HG02981 (cell line): Measurements from ENCODE around the gene MX1.

Experiments
- ATAC-seq: cut with Tn5 transposase; IDR thresholded peaks from one replicate; pipeline ENCODE4 v1.9.1; 2021; ENCODE audit warnings: mild to moderate bottlenecking, moderate library complexity; ENCODE audit not compliant: unreplicated experiment

MX1 gene

GRCh38 chr21:41458559-41458958 lies 32.5 kb downstream of the MX1 start:
- ATAC-seq: no peak

GRCh38 chr21:41459884-41460534 lies 34.0 kb downstream of the MX1 start:
- ATAC-seq: no peak

DNA sequence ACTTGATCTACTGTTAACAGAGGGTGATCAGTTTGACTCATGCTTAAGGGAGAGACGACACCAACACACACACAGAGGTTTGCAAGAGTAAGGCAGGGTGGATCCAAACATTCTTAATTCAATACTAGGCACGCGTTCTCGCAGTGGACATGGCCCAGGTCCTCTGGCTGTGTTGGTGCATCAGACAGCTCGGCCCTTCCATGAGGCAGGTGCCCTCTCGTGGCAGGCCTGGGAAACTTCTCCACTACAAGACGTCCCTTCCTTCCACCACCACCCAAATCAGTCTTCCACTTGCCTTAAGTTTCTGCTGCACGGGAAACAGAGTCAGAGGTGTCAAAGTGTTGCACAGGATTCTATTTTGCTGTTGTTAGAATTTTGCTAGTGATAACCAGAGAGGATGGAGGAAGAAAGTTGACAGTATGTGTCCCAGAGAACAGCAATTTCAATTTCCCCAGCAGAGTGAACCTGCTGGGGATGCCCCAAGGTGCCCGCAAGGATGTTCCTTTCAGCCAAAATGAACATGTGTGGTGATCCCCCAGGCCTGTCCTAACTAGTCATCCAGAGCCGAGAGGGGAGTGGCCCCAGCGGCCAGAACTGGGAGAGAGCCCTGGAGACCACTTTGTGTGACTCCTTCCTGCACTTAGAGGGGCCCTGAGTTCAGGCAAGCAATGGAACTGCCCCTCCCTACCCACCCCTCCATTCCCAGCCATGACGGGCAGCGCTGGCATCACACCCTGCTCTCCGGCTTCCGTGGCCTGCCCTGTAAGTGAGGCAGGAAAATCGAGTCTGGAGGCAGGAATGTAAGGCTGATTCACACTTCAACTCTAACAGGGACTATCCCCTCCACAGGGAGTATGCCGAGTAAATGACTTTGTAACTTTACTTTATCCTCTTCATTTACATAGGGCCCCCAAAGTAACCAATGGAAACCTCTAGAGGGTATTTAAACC lies 34.8 kb downstream of the MX1 start:
- ATAC-seq: no peak

GRCh38 chr21:41465176-41465781 lies 39.2 kb downstream of the MX1 start:
- ATAC-seq: no peak

- ATAC-seq: no peak
Measured at GRCh38 chr21:41466024-41466820, 40.2 kb downstream of the MX1 start.

DNA sequence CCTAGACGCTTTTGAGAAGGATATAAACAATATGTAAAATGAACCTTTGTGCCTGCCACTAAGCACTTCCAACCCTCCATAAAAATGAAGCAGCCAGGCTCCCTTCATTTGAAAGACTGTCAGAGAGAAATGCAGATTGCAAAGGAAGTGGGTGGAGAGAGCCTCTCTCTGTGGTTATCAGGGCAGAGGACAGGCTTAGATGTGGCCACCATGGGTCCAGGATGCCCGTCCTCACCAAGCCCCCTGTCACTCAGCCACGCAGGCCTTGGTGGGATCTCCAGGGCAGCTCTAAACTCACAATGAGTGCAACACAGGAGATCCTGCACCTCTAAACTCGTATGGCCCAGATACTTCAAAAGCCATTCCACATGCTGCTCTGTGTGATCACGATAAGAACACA lies 44.0 kb downstream of the MX1 start:
- ATAC-seq: no peak

DNA sequence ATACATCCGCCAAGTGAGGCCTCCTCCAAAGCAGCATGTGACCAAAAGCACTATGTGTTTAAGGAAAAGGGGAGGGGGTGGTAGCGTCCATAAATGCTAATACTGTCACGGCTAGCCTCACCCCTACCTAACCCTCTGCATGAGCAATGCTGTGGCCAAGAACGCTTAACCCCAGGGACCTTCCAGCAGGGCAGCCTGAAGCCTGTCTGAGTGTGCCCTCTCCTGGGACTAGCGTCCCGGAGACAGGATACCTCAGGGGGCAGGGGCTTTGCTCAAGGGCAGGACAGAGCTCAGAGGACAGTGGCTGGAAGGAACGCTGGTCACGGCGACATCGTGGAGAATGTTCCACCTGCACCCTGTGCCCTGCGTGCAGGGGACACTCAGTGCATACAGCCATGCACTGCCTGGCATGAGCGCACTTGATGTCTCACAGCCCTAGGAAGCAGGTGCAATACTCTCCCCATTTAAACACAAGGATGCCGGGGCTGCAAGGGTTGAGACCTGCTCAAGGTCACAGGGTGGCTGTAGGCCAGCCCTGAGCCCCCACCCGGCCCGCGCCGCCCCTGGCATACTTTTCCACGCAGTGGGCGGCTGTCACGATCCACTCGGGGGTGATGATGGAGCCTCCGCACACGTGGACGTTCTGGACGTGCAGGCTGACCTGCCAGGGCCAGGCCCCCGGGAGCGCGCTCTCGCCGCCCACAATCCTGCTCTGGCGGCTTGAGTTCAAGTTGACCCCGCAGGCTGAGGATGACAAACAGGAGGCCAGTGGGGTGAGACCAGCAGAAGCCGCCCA lies 46.9 kb downstream of the MX1 start:
- no peak for ATAC-seq

DNA sequence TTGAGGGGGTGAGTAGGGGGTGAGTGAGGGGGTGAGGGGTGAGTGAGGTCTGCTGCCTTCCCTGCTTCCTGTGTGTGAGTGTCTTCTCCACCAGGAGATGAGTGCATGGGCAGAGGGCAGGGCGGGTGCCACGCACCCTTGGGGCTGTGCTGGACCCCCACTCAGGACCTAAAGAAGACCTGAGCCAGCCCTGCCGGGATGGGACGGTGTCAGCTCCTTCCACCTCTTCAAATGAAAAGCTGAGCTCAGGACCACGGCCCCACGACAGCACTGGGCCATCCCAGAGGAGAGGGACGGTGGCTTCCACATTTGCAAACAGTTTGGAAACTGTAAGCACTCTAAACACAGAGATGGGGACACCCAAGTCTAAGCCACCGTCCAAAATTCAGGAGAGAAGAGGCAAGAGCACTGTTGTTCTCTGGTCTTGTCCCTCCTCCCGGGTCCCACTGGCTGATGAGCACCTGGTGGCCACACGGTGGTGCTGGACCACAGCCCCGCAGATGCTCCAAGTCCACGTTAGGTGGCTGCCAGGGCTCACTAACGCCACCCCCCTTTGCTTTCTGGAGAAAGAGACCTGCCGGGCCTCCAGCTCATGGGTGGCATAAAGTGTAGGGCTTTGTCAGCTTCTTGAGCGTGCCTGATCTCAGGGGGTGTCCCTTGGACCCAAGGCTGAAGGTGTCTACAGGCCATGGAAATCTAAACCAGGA lies 49.8 kb downstream of the MX1 start:
- ATAC-seq: no peak

DNA sequence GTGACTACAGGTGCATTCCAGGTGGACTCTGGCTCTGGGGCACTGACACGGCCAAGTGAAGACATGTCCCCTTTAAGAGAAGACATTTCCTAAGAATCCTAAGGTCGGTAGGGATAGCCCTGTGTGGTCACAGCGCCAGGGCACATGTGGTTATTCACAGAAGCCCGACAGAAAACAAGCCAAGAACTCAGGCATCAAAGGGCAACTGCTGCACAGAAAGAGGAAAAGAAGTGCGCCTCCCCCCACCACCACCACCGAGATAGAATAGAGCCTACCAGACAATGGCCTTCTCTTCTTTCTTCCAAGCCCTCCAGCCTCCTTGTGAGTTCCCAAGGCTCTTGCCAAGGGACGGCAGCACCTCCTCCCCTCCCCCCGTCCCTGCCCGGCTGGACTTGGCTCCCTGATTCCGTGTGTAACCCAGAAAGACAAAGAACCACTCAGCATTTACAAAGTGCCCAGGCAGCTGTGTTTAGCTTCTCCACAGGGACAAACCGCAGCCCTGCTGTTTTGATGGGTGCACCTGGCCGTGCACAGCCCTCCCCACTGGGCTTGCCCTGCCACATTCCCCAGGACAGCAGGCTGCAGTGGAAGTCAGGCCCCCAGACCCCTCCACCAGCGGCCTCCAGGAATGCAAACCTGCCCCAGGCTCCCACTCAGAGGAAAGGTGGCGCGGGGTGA lies 51.7 kb downstream of the MX1 start:
- no peak for ATAC-seq

- ATAC-seq: no peak
Measured at GRCh38 chr21:41478319-41479177, 52.5 kb downstream of the MX1 start.

GRCh38 chr21:41479686-41480085 lies 53.6 kb downstream of the MX1 start:
- ATAC-seq: no peak

- ATAC-seq: no peak
Measured at GRCh38 chr21:41480086-41480690, 54.1 kb downstream of the MX1 start.

DNA sequence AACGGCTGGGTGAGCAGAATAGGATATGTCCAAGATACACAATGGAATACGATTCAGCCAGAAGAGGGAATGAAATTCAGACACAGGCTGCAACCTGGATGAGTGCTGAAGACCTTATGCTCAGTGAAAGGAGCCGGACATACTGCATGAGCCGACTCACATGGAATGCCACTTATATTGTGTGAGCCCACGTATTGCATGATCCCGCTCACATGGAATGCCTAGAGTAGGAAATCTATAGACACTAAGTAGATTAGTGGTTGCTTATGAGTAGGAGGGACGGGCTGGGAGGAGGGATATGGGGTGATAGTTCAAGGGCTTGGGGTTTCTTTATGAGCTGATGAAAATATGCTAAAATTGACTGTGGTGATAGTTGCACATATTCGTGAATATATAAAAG lies 55.2 kb downstream of the MX1 start:
- ATAC-seq: no peak

DNA sequence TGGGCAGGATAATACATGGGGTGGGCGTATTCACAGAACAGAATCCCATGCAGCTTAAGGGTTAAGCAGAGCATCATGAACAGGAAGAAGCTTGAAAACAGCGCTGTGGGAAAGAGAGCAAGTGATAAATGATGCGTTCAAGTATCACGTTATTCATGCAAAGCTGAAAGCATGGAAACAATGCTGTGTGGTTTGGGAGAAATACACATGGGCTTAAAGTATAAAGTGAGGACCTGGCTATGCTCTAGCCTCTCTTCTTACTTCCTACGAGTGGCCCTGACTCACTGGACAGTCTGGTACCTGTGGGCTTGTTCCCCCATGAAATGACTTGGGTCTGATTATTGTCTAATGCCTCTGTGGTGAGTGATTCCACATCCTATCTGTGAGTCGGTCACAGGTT lies 56.3 kb downstream of the MX1 start:
- no peak for ATAC-seq

DNA sequence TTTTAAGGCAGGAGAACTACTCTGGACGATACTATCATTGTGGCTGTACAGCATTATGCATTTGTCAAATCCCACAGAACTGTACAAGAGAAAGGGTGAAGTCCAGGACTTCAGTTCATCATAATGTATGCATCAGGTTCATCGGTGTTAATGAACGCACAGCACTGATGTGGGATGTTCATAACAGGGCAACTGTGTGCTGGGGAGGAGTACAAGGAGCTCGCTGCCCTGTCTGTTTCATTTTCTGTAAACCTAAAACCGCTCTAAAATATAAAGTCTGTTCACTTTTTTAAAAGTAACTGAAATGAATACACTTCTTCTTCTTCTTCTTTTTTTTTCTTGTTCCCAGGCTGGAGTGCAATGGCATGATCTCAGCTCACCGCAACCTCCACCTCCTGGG lies 56.9 kb downstream of the MX1 start:
- no peak for ATAC-seq

GRCh38 chr21:41483415-41483814 lies 57.4 kb downstream of the MX1 start:
- ATAC-seq: no peak

- no peak for ATAC-seq
Measured at GRCh38 chr21:41483973-41484372, 57.9 kb downstream of the MX1 start.

- no peak for ATAC-seq
Measured at GRCh38 chr21:41487082-41487481, 61.0 kb downstream of the MX1 start.
